Loucy (cell line): ENCODE results near the gene ABHD15.

Experiments used
- CTCF ChIP-seq: fragments of 200-600 bp; sonication (generic); conservative IDR thresholded peaks from 2 replicates; pipeline ENCODE4 v1.5.1; 2014; ENCODE audit warnings: mild to moderate bottlenecking, antibody characterized with exemption, low read length
- EZH2phosphoT487 ChIP-seq: fragments of 200-600 bp; IDR thresholded peaks from 2 replicates; pipeline ENCODE4 v1.6.1; 2018; ENCODE audit warnings: antibody characterized with exemption, mild to moderate bottlenecking, moderate library complexity, borderline replicate concordance

DNA sequence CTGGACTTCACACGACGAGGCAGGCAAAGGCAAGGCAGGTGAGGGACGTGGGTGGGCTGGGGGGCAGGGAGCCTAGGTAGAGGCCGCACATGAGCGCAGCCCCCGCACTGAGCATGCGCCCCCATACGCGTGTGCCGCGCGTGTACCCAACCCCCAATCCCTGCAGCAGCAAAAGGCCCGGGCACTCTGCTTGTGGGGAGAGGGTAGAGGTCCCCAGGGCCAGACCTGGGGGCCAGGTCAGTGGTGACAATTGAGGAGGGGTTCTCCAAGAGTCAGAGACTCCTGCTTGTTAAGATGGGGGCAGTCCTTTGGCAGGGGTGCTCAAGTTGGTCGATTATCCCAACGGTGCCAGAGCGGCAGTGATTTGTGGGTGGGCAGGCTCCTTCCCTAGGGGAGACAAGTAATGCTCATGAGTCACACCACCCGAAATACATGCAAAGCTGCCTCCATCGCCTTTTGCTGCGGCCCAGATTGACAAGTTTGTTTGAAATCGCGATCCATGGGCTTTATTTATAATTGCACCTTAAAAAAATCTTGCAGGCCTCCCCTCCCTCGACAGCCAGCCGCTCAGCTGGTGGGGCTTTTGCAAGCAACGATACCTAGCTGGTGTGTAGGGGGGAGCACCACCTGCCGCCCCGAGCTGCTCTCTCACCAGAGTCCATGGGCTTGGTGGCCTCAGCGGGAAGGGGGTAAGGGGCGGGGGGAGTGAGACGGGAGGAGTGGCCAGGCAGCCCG, 23.7 kb upstream of the ABHD15 start:
- TF ChIP-seq CTCF (no peak), EZH2phosphoT487 (no peak)
